Measurements from ENCODE around the gene CHN1. TPM values are rescaled to one million over a fixed set of nuclear protein-coding genes. Genes with fewer than 3 reads are reported as not detected.

The CHN1 gene
- total RNA-seq = under 1 TPM; 0.11 to 0.50 TPM

GRCh38 chr2:175004980-175005732, at the start of gene CHN1:
Gene CHN1, minus strand, starts transcription at chr2:175005381. Its CDS starts 469 bp downstream, at chr2:175004912.
- peaks cover 9% of the 10 kb centered on the region for H3K4me1 Mint-ChIP-seq (ENCODE audit: low read depth)
- CTCF ChIA-PET = interaction anchor here (0.9 to 3.2 kb wide), 5 partner anchors 246 to 312 kb away, joined by 3 to 11 read pairs (median 4); no protein-coding TSS in a partner anchor
- H3K27ac Mint-ChIP-seq = no peak within 1 kb of the TSS
- H3K4me3 Mint-ChIP-seq = peak within 1 kb of the TSS; percentile 74
- POLR2A ChIA-PET = no interaction called here
- H3K9me3 Mint-ChIP-seq (ENCODE audit: insufficient read depth) = no peaks in the 10 kb centered on the region
- DNase-seq (peak; percentile 70), ATAC-seq (peak; percentile 92)
- H3K27me3 Mint-ChIP-seq (ENCODE audit: low read depth) = peaks cover 59% of the 10 kb centered on the region
- H3K36me3 Mint-ChIP-seq (ENCODE audit: low read depth) = no peaks in the 10 kb centered on the region

- no peak for ATAC-seq
- Mint-ChIP-seq H3K4me1 (ENCODE audit: low read depth) (no peaks in the 10 kb centered on the region), H3K4me3 (no peak overlapping the region), H3K27ac (no peak overlapping the region), H3K9me3 (ENCODE audit: insufficient read depth) (no peaks in the 10 kb centered on the region), H3K27me3 (ENCODE audit: low read depth) (no peaks in the 10 kb centered on the region), H3K36me3 (ENCODE audit: low read depth) (peaks cover 5% of the 10 kb centered on the region)
- CTCF ChIA-PET = no interaction called here
- POLR2A ChIA-PET = no interaction called here
- DNase-seq = no peak
Measured at GRCh38 chr2:175054340-175054739, 49.2 kb upstream of the CHN1 start.

- ATAC-seq (no peak), DNase-seq (no peak)
- Mint-ChIP-seq H3K4me3 (no peak overlapping the region), H3K4me1 (ENCODE audit: low read depth) (no peaks in the 10 kb centered on the region), H3K27me3 (ENCODE audit: low read depth) (no peaks in the 10 kb centered on the region), H3K9me3 (ENCODE audit: insufficient read depth) (no peaks in the 10 kb centered on the region), H3K27ac (no peak overlapping the region), H3K36me3 (ENCODE audit: low read depth) (no peaks in the 10 kb centered on the region)
- CTCF ChIA-PET = interaction anchor here (1.0 to 2.0 kb wide), 3 partner anchors 11 to 202 kb away, joined by 3 to 5 read pairs (median 3); no protein-coding TSS in a partner anchor
- POLR2A ChIA-PET = interaction anchor here (0.5 kb wide), 1 partner anchor 76 kb away, joined by 3 read pairs; no protein-coding TSS in a partner anchor
Measured at GRCh38 chr2:175049661-175050060, 44.5 kb upstream of the CHN1 start.

- ChIA-PET CTCF (interaction anchor here (1.4 to 2.0 kb wide), 2 partner anchors 10 to 12 kb away, joined by 3 to 5 read pairs; no protein-coding TSS in a partner anchor), POLR2A (no interaction called here)
- Mint-ChIP-seq H3K36me3 (ENCODE audit: low read depth) (no peaks in the 10 kb centered on the region), H3K27ac (no peak overlapping the region), H3K9me3 (ENCODE audit: insufficient read depth) (no peaks in the 10 kb centered on the region), H3K4me1 (ENCODE audit: low read depth) (no peaks in the 10 kb centered on the region), H3K27me3 (ENCODE audit: low read depth) (no peaks in the 10 kb centered on the region), H3K4me3 (no peak overlapping the region)
- ATAC-seq (no peak), DNase-seq (no peak)
Measured at GRCh38 chr2:175048275-175048674, 43.1 kb upstream of the CHN1 start.

- Mint-ChIP-seq H3K27me3 (ENCODE audit: low read depth) (no peaks in the 10 kb centered on the region), H3K27ac (no peak overlapping the region), H3K36me3 (ENCODE audit: low read depth) (peaks cover 2% of the 10 kb centered on the region), H3K4me1 (ENCODE audit: low read depth) (peaks cover 4% of the 10 kb centered on the region), H3K4me3 (no peak overlapping the region), H3K9me3 (ENCODE audit: insufficient read depth) (no peaks in the 10 kb centered on the region)
- CTCF ChIA-PET = no interaction called here
- ATAC-seq = no peak
- POLR2A ChIA-PET = no interaction called here
- no peak for DNase-seq
Measured at GRCh38 chr2:175039490-175039889, 34.3 kb upstream of the CHN1 start.

DNA sequence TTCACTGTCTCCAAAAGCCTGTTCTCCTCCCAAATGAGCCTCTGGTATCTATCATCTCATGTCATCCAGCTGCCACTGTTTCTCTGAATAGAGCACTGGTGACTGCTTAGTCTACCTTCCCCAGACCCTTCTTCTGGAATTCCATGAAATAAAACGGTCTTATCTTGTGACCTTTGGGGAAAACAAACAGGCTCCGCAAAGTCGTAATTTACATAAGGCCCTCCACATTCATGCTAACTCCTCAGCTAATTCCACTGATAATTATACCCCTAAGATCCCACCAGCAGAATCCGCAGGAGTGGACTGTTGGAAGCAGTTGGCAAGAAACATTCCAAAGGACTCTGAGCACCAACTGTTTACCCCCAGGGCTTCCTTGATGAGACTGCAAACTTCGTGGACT, 33.9 kb upstream of the CHN1 start:
- Mint-ChIP-seq H3K4me1 (ENCODE audit: low read depth) (peaks cover 4% of the 10 kb centered on the region), H3K27me3 (ENCODE audit: low read depth) (no peaks in the 10 kb centered on the region), H3K9me3 (ENCODE audit: insufficient read depth) (no peaks in the 10 kb centered on the region), H3K36me3 (ENCODE audit: low read depth) (peaks cover 2% of the 10 kb centered on the region), H3K4me3 (no peak overlapping the region), H3K27ac (no peak overlapping the region)
- no peak for DNase-seq
- CTCF ChIA-PET = interaction anchor here (1.7 to 2.0 kb wide), 2 partner anchors 10 to 243 kb away, joined by 5 to 7 read pairs; no protein-coding TSS in a partner anchor
- POLR2A ChIA-PET = no interaction called here
- ATAC-seq = no peak

- Mint-ChIP-seq H3K4me1 (ENCODE audit: low read depth) (peaks cover 4% of the 10 kb centered on the region), H3K4me3 (no peak overlapping the region), H3K9me3 (ENCODE audit: insufficient read depth) (no peaks in the 10 kb centered on the region), H3K27ac (no peak overlapping the region), H3K27me3 (ENCODE audit: low read depth) (no peaks in the 10 kb centered on the region), H3K36me3 (ENCODE audit: low read depth) (peaks cover 2% of the 10 kb centered on the region)
- ATAC-seq (no peak), DNase-seq (no peak)
- ChIA-PET POLR2A (no interaction called here), CTCF (interaction anchor here (0.9 to 2.0 kb wide), 3 partner anchors 11 to 244 kb away, joined by 3 to 7 read pairs (median 5); no protein-coding TSS in a partner anchor)
Measured at GRCh38 chr2:175037941-175038340, 32.8 kb upstream of the CHN1 start.

DNA sequence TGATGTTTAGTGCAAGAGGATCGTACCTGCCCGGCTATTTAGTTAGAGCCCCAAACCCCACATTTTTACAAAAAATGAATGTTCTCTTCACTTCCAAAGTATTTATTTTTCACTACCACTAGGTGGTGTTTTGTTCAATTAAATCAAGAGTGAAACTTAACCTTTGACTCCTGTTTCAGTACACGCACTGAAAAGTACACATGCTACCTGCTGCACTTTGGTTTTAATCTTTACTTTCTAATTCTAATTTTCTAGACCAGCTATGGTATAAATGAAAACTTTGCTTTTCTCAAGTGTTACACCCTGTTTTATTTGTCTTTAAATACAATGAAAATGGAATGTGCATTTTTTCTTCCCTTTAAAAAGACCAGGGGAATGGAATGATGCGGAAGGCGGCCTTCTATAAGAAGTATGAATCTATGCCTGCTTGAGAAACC, 31.4 kb upstream of the CHN1 start:
- H3K36me3 Mint-ChIP-seq (ENCODE audit: low read depth) = peaks cover 2% of the 10 kb centered on the region
- CTCF ChIA-PET = interaction anchor here (0.7 to 1.0 kb wide), 3 partner anchors 10 to 288 kb away, joined by 3 read pairs; no protein-coding TSS in a partner anchor
- no peak overlapping the region for H3K27ac Mint-ChIP-seq
- DNase-seq (no peak), ATAC-seq (peak; percentile 42)
- peak overlapping the region; percentile 35 for H3K4me3 Mint-ChIP-seq
- H3K9me3 Mint-ChIP-seq (ENCODE audit: insufficient read depth) = no peaks in the 10 kb centered on the region
- POLR2A ChIA-PET = no interaction called here
- H3K27me3 Mint-ChIP-seq (ENCODE audit: low read depth) = no peaks in the 10 kb centered on the region
- peaks cover 4% of the 10 kb centered on the region for H3K4me1 Mint-ChIP-seq (ENCODE audit: low read depth)

DNA sequence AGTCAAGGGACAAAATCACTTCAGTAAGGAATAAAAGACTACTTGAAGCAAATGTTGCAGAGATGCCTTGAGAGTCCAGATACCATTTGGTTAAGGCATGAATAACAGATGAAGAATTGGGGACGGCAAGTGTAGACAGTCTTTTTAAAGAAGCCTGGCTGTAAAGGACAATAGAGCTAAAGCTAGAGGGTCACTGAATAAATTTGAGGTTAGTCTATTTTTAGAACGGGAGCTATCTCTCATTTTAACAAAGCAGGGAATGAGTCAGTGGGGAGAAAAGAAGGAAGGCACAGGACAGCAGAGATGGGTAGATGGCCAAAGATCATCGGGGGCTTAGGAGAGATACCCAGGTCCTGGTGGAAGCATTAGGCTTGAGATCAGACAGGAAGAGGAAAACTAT, 30.6 kb upstream of the CHN1 start:
- Mint-ChIP-seq H3K4me3 (no peak overlapping the region), H3K36me3 (ENCODE audit: low read depth) (peaks cover 2% of the 10 kb centered on the region), H3K4me1 (ENCODE audit: low read depth) (peaks cover 4% of the 10 kb centered on the region), H3K9me3 (ENCODE audit: insufficient read depth) (no peaks in the 10 kb centered on the region), H3K27ac (no peak overlapping the region), H3K27me3 (ENCODE audit: low read depth) (no peaks in the 10 kb centered on the region)
- DNase-seq = no peak
- no peak for ATAC-seq
- CTCF ChIA-PET = interaction anchor here (1.0 to 1.5 kb wide), 2 partner anchors 287 to 336 kb away, joined by 3 to 4 read pairs; no protein-coding TSS in a partner anchor
- POLR2A ChIA-PET = no interaction called here

DNA sequence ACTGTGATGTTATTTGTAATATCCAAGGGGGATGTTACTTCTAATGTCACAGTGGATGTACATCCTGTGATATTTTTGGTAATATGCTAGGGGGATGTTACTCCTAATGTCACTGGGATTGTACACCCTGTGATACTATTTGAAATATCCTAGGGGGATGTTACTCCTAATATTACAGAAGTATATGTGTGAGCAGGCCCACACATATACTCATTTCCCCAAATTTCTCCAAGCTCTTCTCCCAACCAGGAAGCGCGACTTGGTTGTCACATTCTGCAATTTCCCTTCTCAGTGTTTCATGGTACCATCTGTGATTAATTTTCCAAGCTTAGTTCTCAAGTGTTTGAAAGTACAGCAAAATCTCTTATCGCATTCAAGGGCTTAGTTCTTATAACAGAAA, 29.5 kb upstream of the CHN1 start:
- H3K4me1 Mint-ChIP-seq (ENCODE audit: low read depth) = peaks cover 10% of the 10 kb centered on the region
- H3K36me3 Mint-ChIP-seq (ENCODE audit: low read depth) = peaks cover 2% of the 10 kb centered on the region
- ChIA-PET POLR2A (no interaction called here), CTCF (interaction anchor here (1.5 kb wide), 1 partner anchor 335 kb away, joined by 4 read pairs; no protein-coding TSS in a partner anchor)
- no peak for ATAC-seq
- H3K27me3 Mint-ChIP-seq (ENCODE audit: low read depth) = peaks cover 3% of the 10 kb centered on the region
- no peak overlapping the region for H3K27ac Mint-ChIP-seq
- no peak for DNase-seq
- H3K4me3 Mint-ChIP-seq = no peak overlapping the region
- H3K9me3 Mint-ChIP-seq (ENCODE audit: insufficient read depth) = no peaks in the 10 kb centered on the region

GRCh38 chr2:175030380-175031271, 25.4 kb upstream of the CHN1 start:
- ChIA-PET CTCF (interaction anchor here (0.9 to 3.0 kb wide), 8 partner anchors 14 to 281 kb away, joined by 3 to 9 read pairs (median 4); no protein-coding TSS in a partner anchor), POLR2A (no interaction called here)
- H3K27me3 Mint-ChIP-seq (ENCODE audit: low read depth) = peaks cover 3% of the 10 kb centered on the region
- H3K36me3 Mint-ChIP-seq (ENCODE audit: low read depth) = no peaks in the 10 kb centered on the region
- H3K4me3 Mint-ChIP-seq = no peak overlapping the region
- H3K4me1 Mint-ChIP-seq (ENCODE audit: low read depth) = peaks cover 6% of the 10 kb centered on the region
- peak overlapping the region; percentile 29 for H3K27ac Mint-ChIP-seq
- H3K9me3 Mint-ChIP-seq (ENCODE audit: insufficient read depth) = no peaks in the 10 kb centered on the region
- ATAC-seq = peak; percentile 74
- peak; percentile 48 for DNase-seq

Measured in activated CD8-positive, alpha-beta T cell treated with anti-CD3 and anti-CD28 coated beads, Interleukin-2, amount 10 ng/mL, durations not matched to agents 7 days and 5 days (primary cell).